ENCODE data around the gene B3GNT9.

B3GNT9 gene

GRCh38 chr16:67109407-67110135 is 41.2 kb downstream of the B3GNT9 start, which contains the start of gene PHAF1:
TSS of gene PHAF1 (plus strand) at chr16:67109941. CDS start at chr16:67110176, 235 bp downstream.
- peak; percentile 74 to 78 for DNase-seq

- DNase-seq, result no peak
These were observed 41.8 kb downstream of the B3GNT9 start for GRCh38 chr16:67108931-67109406.

GRCh38 chr16:67108489-67108888 is 42.3 kb downstream of the B3GNT9 start:
- DNase-seq, result no peak

- DNase-seq, result no peak
These were observed 44.9 kb downstream of the B3GNT9 start for GRCh38 chr16:67105881-67106280.

GRCh38 chr16:67105246-67105645 is 45.6 kb downstream of the B3GNT9 start:
- DNase-seq, result no peak

GRCh38 chr16:67104845-67105244 is 46.0 kb downstream of the B3GNT9 start:
- DNase-seq, result no peak

- no peak for DNase-seq
These were observed 46.7 kb downstream of the B3GNT9 start for GRCh38 chr16:67104061-67104460.

GRCh38 chr16:67101311-67102082 is 49.3 kb downstream of the B3GNT9 start:
- no peak for DNase-seq

- no peak for DNase-seq
These were observed 50.1 kb downstream of the B3GNT9 start for GRCh38 chr16:67100569-67101310.

- DNase-seq, result no peak
These were observed 52.2 kb downstream of the B3GNT9 start for GRCh38 chr16:67098599-67098998.
